ENCODE measurements around the gene SPEN. TPM values are rescaled to one million over a fixed set of nuclear protein-coding genes. Genes with fewer than 3 reads are reported as not detected.

SPEN gene
- total and polyA plus RNA-seq, 2 of the 4 experiments (the other 2 are of a cell fraction): 7.6 to 15.8 TPM

DNA sequence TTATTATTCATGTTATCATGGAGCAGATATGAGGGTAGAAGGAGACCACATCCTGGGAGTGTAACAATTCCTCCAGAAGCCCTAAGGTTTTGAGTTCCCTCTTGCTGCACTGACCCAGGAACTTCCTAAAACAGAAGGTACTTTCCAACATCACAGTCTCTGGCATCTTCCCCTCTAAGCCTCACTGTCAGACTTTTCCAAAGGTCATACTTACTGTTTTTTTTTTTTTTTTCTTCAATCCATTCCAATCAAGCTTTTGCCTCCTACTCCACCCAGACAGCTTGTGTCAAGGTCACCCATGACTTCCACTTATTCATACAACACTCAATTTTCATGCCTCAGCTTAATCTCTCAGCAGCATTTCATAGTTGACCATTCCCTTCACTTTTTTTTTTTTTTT is 21.7 kb upstream of the SPEN start:
- no peak overlapping the region for H2AK5ac ChIP-seq (ENCODE audit: low read depth, low read length)
- no peak overlapping the region for H3K56ac ChIP-seq (ENCODE audit: extremely low read depth, insufficient read depth, low read length)
- ChIA-PET POLR2A (ENCODE audit: unreplicated experiment) (no interaction called here), CTCF (interaction anchor here (0.6 to 0.7 kb wide), 5 partner anchors 8 to 289 kb away, joined by 3 to 7 read pairs (median 6); no protein-coding TSS in a partner anchor)
- no peaks in the 10 kb centered on the region for H3K36me3 ChIP-seq (ENCODE audit: control insufficient read depth, insufficient read depth, low read length)
- no peaks in the 10 kb centered on the region; a peak in 2 of 4 replicates for H3K79me1 ChIP-seq (ENCODE audit: low read depth in 1 of 2, low read length in 2 of 2)
- no peak overlapping the region for H2BK20ac ChIP-seq (ENCODE audit: low read depth, low read length)
- H2BK5ac ChIP-seq (ENCODE audit: low read depth, low read length, poor library complexity, severe bottlenecking): no peak overlapping the region
- no peak overlapping the region for H2AK9ac ChIP-seq (replicated peaks; ENCODE audit: low read depth, low read length, poor library complexity)
- H3K23ac ChIP-seq (ENCODE audit: low read depth, low read length): no peak overlapping the region; the same call in 1 of the 2 replicates
- no peak overlapping the region for H4K5ac ChIP-seq (ENCODE audit: low read depth, low read length)
- no peak overlapping the region for H3K4me2 ChIP-seq (ENCODE audit: low read depth, low read length)
- no peak overlapping the region for H3K9ac ChIP-seq (ENCODE audit: low read depth, low read length)
- no TSS peak for BruUV-seq (replicated peaks)
- H3K27ac ChIP-seq (ENCODE audit: insufficient read depth, low read length): no peak overlapping the region
- H3K18ac ChIP-seq (ENCODE audit: low read depth, low read length): no peak overlapping the region
- H3K4ac ChIP-seq (ENCODE audit: low read depth, low read length): no peak overlapping the region
- H3K4me1 ChIP-seq (ENCODE audit: control insufficient read depth, insufficient read depth, low read length): no peaks in the 10 kb centered on the region
- H3K14ac ChIP-seq (replicated peaks; ENCODE audit: low read depth, low read length): no peak overlapping the region
- H2BK15ac ChIP-seq (ENCODE audit: low read depth, low read length): no peak overlapping the region
- ATAC-seq (ENCODE audit: low read depth): no peak
- intact Hi-C loops (cut with micrococcal nuclease) (no loop called here), in situ Hi-C loops (cut with MboI; ENCODE audit: low sequenced_read_pairs) (no loop called here), dilution Hi-C loops (cut with HindIII; ENCODE audit: low sequenced_read_pairs, unreplicated experiment) (no loop called here)
- no peaks in the 10 kb centered on the region for H4K20me1 ChIP-seq (ENCODE audit: insufficient read depth, low read length)
- H4K91ac ChIP-seq (ENCODE audit: insufficient read depth, low read depth, low read length): no peak overlapping the region
- peak; percentile 55 for DNase-seq
- H2AFZ ChIP-seq (replicated peaks; ENCODE audit: low read length, poor library complexity): no peak overlapping the region
- TF ChIP-seq MAZ (IDR thresholded peaks at IDR 0.05; ENCODE audit: borderline replicate concordance, low read depth, low read length) (no peak), RAD21 (IDR thresholded peaks at IDR 0.05; ENCODE audit: low read length) (no peak), POLR2A (IDR thresholded peaks at IDR 0.05; ENCODE audit: low read depth, low read length) (no peak), RFX5 (IDR thresholded peaks at IDR 0.05; ENCODE audit: low read depth, low read length) (no peak)
- H3K27me3 ChIP-seq (ENCODE audit: control insufficient read depth, insufficient read depth, low read length): no peaks in the 10 kb centered on the region
- no peaks in the 10 kb centered on the region for H3K9me3 ChIP-seq (ENCODE audit: control insufficient read depth, insufficient read depth, low read length)
- H4K8ac ChIP-seq (ENCODE audit: low read depth in 2 of 2, low read length in 2 of 2): no peak overlapping the region
- no peaks in the 10 kb centered on the region; the same call in 1 of the 2 replicates for H3K9me1 ChIP-seq (ENCODE audit: insufficient read depth, low read length)
- no peak overlapping the region for H3K4me3 ChIP-seq (ENCODE audit: insufficient read depth, low read depth, low read length)
- H2BK120ac ChIP-seq (ENCODE audit: low read depth, low read length): no peak overlapping the region
